HG03432 (cell line): ENCODE results near the gene OGA.

Source experiments
- ATAC-seq: cut with Tn5 transposase; IDR thresholded peaks from one replicate; pipeline ENCODE4 v1.9.1; 2021; ENCODE audit warnings: mild to moderate bottlenecking, moderate library complexity; ENCODE audit not compliant: unreplicated experiment

Gene OGA

GRCh38 chr10:101837748-101838147, 19.5 kb upstream of the OGA start:
- no peak for ATAC-seq

- no peak for ATAC-seq
Observed at GRCh38 chr10:101835362-101835761, 17.1 kb upstream of the OGA start.

- no peak for ATAC-seq
Observed at GRCh38 chr10:101834341-101834740, 16.1 kb upstream of the OGA start.

GRCh38 chr10:101833466-101833865, 15.2 kb upstream of the OGA start:
- ATAC-seq, result no peak

GRCh38 chr10:101832325-101832771, 14.1 kb upstream of the OGA start:
- no peak for ATAC-seq

GRCh38 chr10:101831169-101831811, 13.0 kb upstream of the OGA start:
- no peak for ATAC-seq

- peak; percentile 67 for ATAC-seq
Observed at GRCh38 chr10:101830322-101831168, 12.3 kb upstream of the OGA start.

- peak; percentile 27 for ATAC-seq
Observed at GRCh38 chr10:101829561-101830315, 11.5 kb upstream of the OGA start.

GRCh38 chr10:101828766-101829551, 10.7 kb upstream of the OGA start:
- no peak for ATAC-seq

- no peak for ATAC-seq
Observed at GRCh38 chr10:101827919-101828600, 9.8 kb upstream of the OGA start.

- no peak for ATAC-seq
Observed at GRCh38 chr10:101826852-101827434, 8.7 kb upstream of the OGA start.

- ATAC-seq, result no peak
Observed at GRCh38 chr10:101824736-101825135, 6.5 kb upstream of the OGA start.

GRCh38 chr10:101818872-101819633, 809 bp upstream of the OGA start:
- peak; percentile 21 for ATAC-seq

- ATAC-seq, result peak; percentile 3
Observed at GRCh38 chr10:101817337-101818118, 716 bp downstream of the OGA start.

GRCh38 chr10:101816913-101817336, 1.3 kb downstream of the OGA start:
- no peak for ATAC-seq

GRCh38 chr10:101816376-101816775, 1.9 kb downstream of the OGA start:
- no peak for ATAC-seq

- no peak for ATAC-seq
Observed at GRCh38 chr10:101814466-101815071, 3.7 kb downstream of the OGA start.

- no peak for ATAC-seq
Observed at GRCh38 chr10:101812606-101813005, 5.6 kb downstream of the OGA start.
